ENCODE results near the gene CAB39. TPM values are rescaled to one million over a fixed set of nuclear protein-coding genes. Genes with fewer than 3 reads are reported as not detected.

The CAB39 gene
- total RNA-seq, 1 experiment from 2014 or later, result 39.9 TPM

- no peaks in the 10 kb centered on the region for H3K27me3 ChIP-seq (ENCODE audit: control insufficient read depth, insufficient read depth, low read length)
- POLR2A ChIA-PET, result no interaction called here
- DNase-seq (ENCODE audit: low read depth, low spot score), result no peak
- H3K9me3 ChIP-seq (ENCODE audit: control insufficient read depth, insufficient read depth, low read depth, low read length), result no peaks in the 10 kb centered on the region
- H3K4me1 ChIP-seq (ENCODE audit: control insufficient read depth, insufficient read depth, low read length), result peaks cover 10% of the 10 kb centered on the region
- CTCF ChIA-PET, result no interaction called here
- BruUV-seq (replicated peaks), result no TSS peak
- H3K27ac ChIP-seq (ENCODE audit: low read length), result no peak overlapping the region
- ATAC-seq, result no peak
- intact Hi-C loops (cut with micrococcal nuclease; ENCODE audit: unreplicated experiment) (no loop called here), in situ Hi-C loops (cut with HindIII; ENCODE audit: low pct_unique_long_range_greater_than_20kb, low sequenced_read_pairs) (no loop called here)
- H3K36me3 ChIP-seq (ENCODE audit: control insufficient read depth, insufficient read depth, low read length), result no peaks in the 10 kb centered on the region
- H3K4me3 ChIP-seq (ENCODE audit: low read depth in 2 of 2, low read length in 2 of 2), result no peak overlapping the region
- no peak for TF ChIP-seq POLR2AphosphoS5 (IDR thresholded peaks at IDR 0.05; ENCODE audit: low read depth, low read length)
- TF ChIP-seq TCF7L2 (IDR thresholded peaks at IDR 0.05; ENCODE audit: low read depth, low read length), result no peak
- no peak for TF ChIP-seq SIN3A (IDR thresholded peaks at IDR 0.05; ENCODE audit: borderline replicate concordance, insufficient read depth, low read depth, low read length)
- TF ChIP-seq REST (IDR thresholded peaks at IDR 0.05; ENCODE audit: insufficient read depth in 1 of 2, low read depth in 2 of 2, low read length in 1 of 2), result no peak
- TF ChIP-seq, protein P1, sequence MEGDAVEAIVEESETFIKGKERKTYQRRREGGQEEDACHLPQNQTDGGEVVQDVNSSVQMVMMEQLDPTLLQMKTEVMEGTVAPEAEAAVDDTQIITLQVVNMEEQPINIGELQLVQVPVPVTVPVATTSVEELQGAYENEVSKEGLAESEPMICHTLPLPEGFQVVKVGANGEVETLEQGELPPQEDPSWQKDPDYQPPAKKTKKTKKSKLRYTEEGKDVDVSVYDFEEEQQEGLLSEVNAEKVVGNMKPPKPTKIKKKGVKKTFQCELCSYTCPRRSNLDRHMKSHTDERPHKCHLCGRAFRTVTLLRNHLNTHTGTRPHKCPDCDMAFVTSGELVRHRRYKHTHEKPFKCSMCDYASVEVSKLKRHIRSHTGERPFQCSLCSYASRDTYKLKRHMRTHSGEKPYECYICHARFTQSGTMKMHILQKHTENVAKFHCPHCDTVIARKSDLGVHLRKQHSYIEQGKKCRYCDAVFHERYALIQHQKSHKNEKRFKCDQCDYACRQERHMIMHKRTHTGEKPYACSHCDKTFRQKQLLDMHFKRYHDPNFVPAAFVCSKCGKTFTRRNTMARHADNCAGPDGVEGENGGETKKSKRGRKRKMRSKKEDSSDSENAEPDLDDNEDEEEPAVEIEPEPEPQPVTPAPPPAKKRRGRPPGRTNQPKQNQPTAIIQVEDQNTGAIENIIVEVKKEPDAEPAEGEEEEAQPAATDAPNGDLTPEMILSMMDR (IDR thresholded peaks at IDR 0.05), result no peak
Measured at GRCh38 chr2:230731512-230731911, 18.9 kb downstream of the CAB39 start.

- CTCF ChIA-PET, result no interaction called here
- no peaks in the 10 kb centered on the region for H3K9me3 ChIP-seq (ENCODE audit: control insufficient read depth, insufficient read depth, low read depth, low read length)
- DNase-seq (ENCODE audit: low read depth, low spot score), result no peak
- ATAC-seq, result no peak
- peaks cover 24% of the 10 kb centered on the region for H3K4me1 ChIP-seq (ENCODE audit: control insufficient read depth, insufficient read depth, low read length)
- TF ChIP-seq, protein P1 (IDR thresholded peaks at IDR 0.05), result no peak
- TF ChIP-seq REST (IDR thresholded peaks at IDR 0.05; ENCODE audit: insufficient read depth in 1 of 2, low read depth in 2 of 2, low read length in 1 of 2) (no peak), SIN3A (IDR thresholded peaks at IDR 0.05; ENCODE audit: borderline replicate concordance, insufficient read depth, low read depth, low read length) (no peak), POLR2AphosphoS5 (IDR thresholded peaks at IDR 0.05; ENCODE audit: low read depth, low read length) (no peak), TCF7L2 (IDR thresholded peaks at IDR 0.05; ENCODE audit: low read depth, low read length) (no peak)
- no peak overlapping the region for H3K27ac ChIP-seq (ENCODE audit: low read length)
- H3K36me3 ChIP-seq (ENCODE audit: control insufficient read depth, insufficient read depth, low read length), result no peaks in the 10 kb centered on the region
- BruUV-seq (replicated peaks), result no TSS peak
- POLR2A ChIA-PET, result no interaction called here
- H3K27me3 ChIP-seq (ENCODE audit: control insufficient read depth, insufficient read depth, low read length), result no peaks in the 10 kb centered on the region
- intact Hi-C loops (cut with micrococcal nuclease; ENCODE audit: unreplicated experiment) (no loop called here), in situ Hi-C loops (cut with HindIII; ENCODE audit: low pct_unique_long_range_greater_than_20kb, low sequenced_read_pairs) (no loop called here)
- H3K4me3 ChIP-seq (ENCODE audit: low read depth in 2 of 2, low read length in 2 of 2), result no peak overlapping the region
Measured at GRCh38 chr2:230732914-230733401, 20.3 kb downstream of the CAB39 start.
